SK-N-SH (cell line): ENCODE measurements around the gene CHD5. TPM values are rescaled to one million over a fixed set of nuclear protein-coding genes. Genes with fewer than 3 reads are reported as not detected.

Experiments used
- CTCF ChIA-PET: fragments of 300-600, 350-600 bp; formaldehyde crosslinking; extraction: SDS; loops from one replicate; lab custom pipeline; 2021; lab: Yijun Ruan, JAX
- POLR2A ChIA-PET: fragments of 350-600 bp; sonication (Branson Sonifier 250); formaldehyde crosslinking; extraction: SDS; loops from one replicate; lab custom pipeline; 2020; ENCODE audit warnings: antibody characterized with exemption, inconsistent platforms; lab: Yijun Ruan, JAX
- DNase-seq: peaks from one replicate; pipeline ENCODE4 v3.0.0; 2012
- H2AFZ ChIP-seq: fragments of 200-600 bp; sonication (generic); 2 replicates; pipeline ENCODE4 v1.8.1; 2016; ENCODE audit warnings: antibody characterized with exemption, mild to moderate bottlenecking, low read depth
- H3F3A ChIP-seq: fragments of 200-600 bp; sonication (generic); replicated peaks from 2 replicates; pipeline ENCODE3; 2016; ENCODE audit warnings: antibody characterized with exemption, mild to moderate bottlenecking; ENCODE audit not compliant: insufficient read depth
- H3K27ac ChIP-seq, 2 experiments: fragments of 200-500 bp in 1 of 2; fragments of 200-600 bp in 1 of 2; sonication (Bioruptor generic) in 1 of 2; sonication (generic), shearing (Covaris generic) in 1 of 2; 2 replicates each; pipeline versions ENCODE4 v1.5.1 to v1.6.1; 2014 to 2016; ENCODE audit warnings: low read depth in 2 of 2, inconsistent platforms in 1 of 2, low read length in 1 of 2, mild to moderate bottlenecking in 1 of 2, mixed read lengths in 1 of 2
- H3K27me3 ChIP-seq: fragments of 200-600 bp; sonication (generic), shearing (Covaris generic); 2 replicates; pipeline ENCODE4 v1.6.1; 2016; ENCODE audit warnings: mixed run types; ENCODE audit not compliant: insufficient read depth
- H3K36me3 ChIP-seq, 2 experiments: fragments of 200-500 bp in 1 of 2; fragments of 200-600 bp in 1 of 2; sonication (Bioruptor generic) in 1 of 2; sonication (generic) in 1 of 2; replicated peaks in 1 of 2; 2 replicates each; pipeline versions ENCODE3 to v1.5.1; 2014 to 2016; ENCODE audit warnings: low read length in 1 of 2, mild to moderate bottlenecking in 1 of 2; ENCODE audit not compliant: insufficient read depth in 2 of 2, control insufficient read depth in 1 of 2
- H3K4me1 ChIP-seq, 2 experiments: fragments of 200-500 bp in 1 of 2; fragments of 200-600 bp in 1 of 2; sonication (Bioruptor generic) in 1 of 2; sonication (generic), shearing (Covaris generic) in 1 of 2; 2 replicates each; pipeline versions ENCODE4 v1.5.1 to v1.6.1; 2014 to 2016; ENCODE audit warnings: low read depth in 1 of 2, low read length in 1 of 2, mixed run types in 1 of 2; ENCODE audit not compliant: insufficient read depth in 2 of 2, control insufficient read depth in 1 of 2
- H3K4me2 ChIP-seq: fragments of 200-600 bp; sonication (generic), shearing (Covaris generic); 2 replicates; pipeline ENCODE4 v1.6.1; 2017; ENCODE audit warnings: mixed run types
- H3K4me3 ChIP-seq, 2 experiments: fragments of 200-500 bp in 1 of 2; fragments of 200-600 bp in 1 of 2; sonication (Bioruptor generic) in 1 of 2; sonication (generic), shearing (Covaris generic) in 1 of 2; 2 replicates each; pipeline versions ENCODE4 v1.5.1 to v1.8.1; 2014 to 2016; ENCODE audit warnings: low read depth in 2 of 2, inconsistent platforms in 1 of 2, low read length in 1 of 2, mild to moderate bottlenecking in 1 of 2, mixed read lengths in 1 of 2, moderate library complexity in 1 of 2
- H3K79me2 ChIP-seq: fragments of 200-600 bp; sonication (generic); 2 replicates; pipeline ENCODE4 v1.8.1; 2017; ENCODE audit warnings: mild to moderate bottlenecking; ENCODE audit not compliant: insufficient read depth
- H3K9ac ChIP-seq: fragments of 200-600 bp; sonication (generic); 2 replicates; pipeline ENCODE4 v1.6.1; 2017; ENCODE audit warnings: mixed run types
- H3K9me2 ChIP-seq: fragments of 200-600 bp; sonication (generic); 2 replicates; pipeline ENCODE4 v1.6.1; 2017; ENCODE audit warnings: mixed run types
- H3K9me3 ChIP-seq: fragments of 200-600 bp; sonication (generic); 2 replicates; pipeline ENCODE4 v1.6.1; 2017; ENCODE audit warnings: mixed run types, mild to moderate bottlenecking, moderate library complexity
- H4K20me1 ChIP-seq: fragments of 200-600 bp; sonication (generic); 2 replicates; pipeline ENCODE4 v1.6.1; 2017; ENCODE audit warnings: mild to moderate bottlenecking, mixed run types; ENCODE audit not compliant: insufficient read depth
- ELF1 ChIP-seq: IDR thresholded peaks from 2 replicates; pipeline ENCODE4 v1.4.0; 2012
- FOSL2 ChIP-seq: IDR thresholded peaks from 2 replicates; pipeline ENCODE4 v1.4.0; 2012; ENCODE audit warnings: low read depth, mild to moderate bottlenecking, moderate library complexity, borderline replicate concordance
- FOXJ3 ChIP-seq: sonication (generic); formaldehyde crosslinking; IDR thresholded peaks from 2 replicates; pipeline ENCODE4 v1.5.1; 2020; ENCODE audit warnings: mild to moderate bottlenecking, missing genetic modification reagents
- GABPA ChIP-seq: IDR thresholded peaks from 2 replicates; pipeline ENCODE4 v1.4.0; 2012; ENCODE audit warnings: low read depth, mild to moderate bottlenecking
- JUND ChIP-seq: IDR thresholded peaks from 2 replicates; pipeline ENCODE4 v1.4.0; 2012
- MXI1 ChIP-seq: IDR thresholded peaks from 2 replicates; pipeline ENCODE4 v1.6.1; 2012; ENCODE audit warnings: mild to moderate bottlenecking, low read depth, low read length, improper control_type of control experiment
- NFIC ChIP-seq: IDR thresholded peaks from 2 replicates; pipeline ENCODE4 v1.4.0; 2012; ENCODE audit warnings: borderline replicate concordance
- POLR2AphosphoS5 ChIP-seq: IDR thresholded peaks from 2 replicates; pipeline ENCODE4 v1.6.1; 2012; ENCODE audit warnings: low read depth, low read length
- RAD21 ChIP-seq: IDR thresholded peaks from 2 replicates; pipeline ENCODE4 v1.6.1; 2012; ENCODE audit warnings: mild to moderate bottlenecking, low read length
- RCOR1 ChIP-seq: fragments of 150-350 bp; IDR thresholded peaks from 2 replicates; pipeline ENCODE4 v1.6.1; 2017; ENCODE audit warnings: antibody characterized with exemption, low read length
- RFX5 ChIP-seq: IDR thresholded peaks from 2 replicates; pipeline ENCODE4 v1.6.1; 2012; ENCODE audit warnings: mild to moderate bottlenecking, improper control_type of control experiment, low read length
- SMC3 ChIP-seq: IDR thresholded peaks from 2 replicates; pipeline ENCODE4 v1.6.1; 2012; ENCODE audit warnings: low read depth, low read length, improper control_type of control experiment
- TEAD4 ChIP-seq: IDR thresholded peaks from 2 replicates; pipeline ENCODE4 v1.4.0; 2012; ENCODE audit warnings: mild to moderate bottlenecking, borderline replicate concordance; ENCODE audit not compliant: insufficient read depth
- YY1 ChIP-seq: IDR thresholded peaks from 2 replicates; pipeline ENCODE4 v1.4.0; 2012; ENCODE audit warnings: low read depth, mild to moderate bottlenecking
- WGBS: methylation state at CpG from one replicate; pipeline ENCODE4 v1.1.6; 2017; ENCODE audit warnings: low lambda C conversion rate; 5-methylcytosine and 5-hydroxymethylcytosine counted together
- polyA plus RNA-seq, 3 experiments: library from polyadenylated mRNA; depleted of rRNA; stranded (reverse); fragments of >200 nt; gene quantifications; 2 replicates each; pipeline ENCODE4 v1.2.3, GENCODE V29; 2012
- TF ChIP-seq, protein P1 (sequence below): IDR thresholded peaks from 2 replicates; pipeline ENCODE4 v1.6.1; 2012; ENCODE audit warnings: mild to moderate bottlenecking, low read depth, low read length, moderate library complexity
- TF ChIP-seq, protein P2 (sequence below): IDR thresholded peaks from 2 replicates; pipeline ENCODE4 v1.4.0; 2012; ENCODE audit warnings: low read depth, borderline replicate concordance
- TF ChIP-seq, protein P3 (sequence below): fragments of 150-350 bp; IDR thresholded peaks from 2 replicates; pipeline ENCODE4 v1.6.1; 2017; ENCODE audit warnings: antibody characterized with exemption, low read length, low read depth, borderline replicate concordance
- TF ChIP-seq, protein P4 (sequence below): IDR thresholded peaks from 2 replicates; pipeline ENCODE4 v1.4.0; 2012; ENCODE audit warnings: low read depth

The CHD5 gene
- polyA plus RNA-seq, 1 of the 3 experiments (the other 2 are of a cell fraction) = 0.26 TPM

DNA sequence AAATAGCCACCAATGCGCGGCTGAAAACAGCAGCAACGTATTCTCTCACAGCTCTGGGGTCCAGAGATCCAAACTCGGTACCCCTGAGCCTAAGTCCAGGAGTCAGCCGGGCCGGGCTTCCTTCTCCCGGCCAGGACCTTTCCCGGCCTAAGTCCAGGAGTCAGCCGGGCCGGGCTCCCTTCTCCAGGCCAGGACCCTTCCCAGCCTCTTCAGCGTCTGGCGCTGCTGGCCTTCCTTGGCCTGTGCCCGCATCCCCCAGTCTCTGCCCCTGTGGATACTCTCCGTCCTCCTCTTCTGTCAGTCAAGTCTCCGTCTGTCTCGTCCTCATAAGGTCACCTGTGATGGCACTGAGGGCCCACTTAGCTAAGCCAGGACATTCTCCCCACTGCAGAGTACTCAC lies 102.2 kb downstream of the CHD5 start:
- H3K79me2 ChIP-seq = no peaks in the 10 kb centered on the region
- H3K4me2 ChIP-seq = no peak overlapping the region
- H3K36me3 ChIP-seq = no peaks in the 10 kb centered on the region
- H3K9ac ChIP-seq = no peak overlapping the region
- H3K27me3 ChIP-seq = no peaks in the 10 kb centered on the region
- no peak overlapping the region for H3K27ac ChIP-seq
- H3K9me2 ChIP-seq = no peaks in the 10 kb centered on the region
- CTCF ChIA-PET = interaction anchor here (1.7 to 2.2 kb wide), 2 partner anchors 25 to 94 kb away, joined by 4 to 7 read pairs; no protein-coding TSS in a partner anchor
- TF ChIP-seq, protein P1, sequence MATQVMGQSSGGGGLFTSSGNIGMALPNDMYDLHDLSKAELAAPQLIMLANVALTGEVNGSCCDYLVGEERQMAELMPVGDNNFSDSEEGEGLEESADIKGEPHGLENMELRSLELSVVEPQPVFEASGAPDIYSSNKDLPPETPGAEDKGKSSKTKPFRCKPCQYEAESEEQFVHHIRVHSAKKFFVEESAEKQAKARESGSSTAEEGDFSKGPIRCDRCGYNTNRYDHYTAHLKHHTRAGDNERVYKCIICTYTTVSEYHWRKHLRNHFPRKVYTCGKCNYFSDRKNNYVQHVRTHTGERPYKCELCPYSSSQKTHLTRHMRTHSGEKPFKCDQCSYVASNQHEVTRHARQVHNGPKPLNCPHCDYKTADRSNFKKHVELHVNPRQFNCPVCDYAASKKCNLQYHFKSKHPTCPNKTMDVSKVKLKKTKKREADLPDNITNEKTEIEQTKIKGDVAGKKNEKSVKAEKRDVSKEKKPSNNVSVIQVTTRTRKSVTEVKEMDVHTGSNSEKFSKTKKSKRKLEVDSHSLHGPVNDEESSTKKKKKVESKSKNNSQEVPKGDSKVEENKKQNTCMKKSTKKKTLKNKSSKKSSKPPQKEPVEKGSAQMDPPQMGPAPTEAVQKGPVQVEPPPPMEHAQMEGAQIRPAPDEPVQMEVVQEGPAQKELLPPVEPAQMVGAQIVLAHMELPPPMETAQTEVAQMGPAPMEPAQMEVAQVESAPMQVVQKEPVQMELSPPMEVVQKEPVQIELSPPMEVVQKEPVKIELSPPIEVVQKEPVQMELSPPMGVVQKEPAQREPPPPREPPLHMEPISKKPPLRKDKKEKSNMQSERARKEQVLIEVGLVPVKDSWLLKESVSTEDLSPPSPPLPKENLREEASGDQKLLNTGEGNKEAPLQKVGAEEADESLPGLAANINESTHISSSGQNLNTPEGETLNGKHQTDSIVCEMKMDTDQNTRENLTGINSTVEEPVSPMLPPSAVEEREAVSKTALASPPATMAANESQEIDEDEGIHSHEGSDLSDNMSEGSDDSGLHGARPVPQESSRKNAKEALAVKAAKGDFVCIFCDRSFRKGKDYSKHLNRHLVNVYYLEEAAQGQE = no peak
- TF ChIP-seq RCOR1 = no peak
- TF ChIP-seq TEAD4 = no peak
- no peak for TF ChIP-seq NFIC
- no peak for TF ChIP-seq RFX5
- TF ChIP-seq, all 33 proteins: peak for 0
- 70% methylated on average over 14 of the region's 16 CpGs for WGBS
- POLR2A ChIA-PET = interaction anchor here (0.6 kb wide), 1 partner anchor 430 kb away, joined by 3 read pairs; no protein-coding TSS in a partner anchor
- H3F3A ChIP-seq = no peaks in the 10 kb centered on the region
- H3K4me3 ChIP-seq = no peak overlapping the region
- DNase-seq = no peak
- H4K20me1 ChIP-seq = no peaks in the 10 kb centered on the region
- H3K9me3 ChIP-seq = no peaks in the 10 kb centered on the region
- peaks cover 0 to 24% of the 10 kb centered on the region in 2 experiments; a peak in 1 of 4 replicates for H3K4me1 ChIP-seq
- no peak overlapping the region for H2AFZ ChIP-seq

DNA sequence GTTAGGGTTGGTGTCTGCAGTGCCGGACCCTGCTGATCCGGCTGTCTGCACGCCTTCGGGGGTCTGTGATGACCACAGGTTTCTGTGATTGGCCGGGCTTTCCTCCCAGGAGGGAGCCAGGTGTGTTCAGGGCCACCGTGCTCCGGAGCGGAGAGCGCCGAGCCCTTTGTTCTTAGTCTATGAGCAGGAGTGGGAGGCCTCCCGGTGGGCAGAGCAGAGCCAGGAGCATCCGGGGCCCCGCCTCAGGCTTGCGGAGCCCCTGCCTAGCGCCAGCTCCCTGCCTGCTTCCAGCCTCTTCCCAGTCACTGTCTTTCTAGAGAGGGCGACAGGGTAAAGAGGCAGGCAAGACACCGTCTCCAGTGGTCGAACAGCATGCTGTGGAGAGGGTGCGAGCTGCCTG lies 102.6 kb downstream of the CHD5 start:
- no peaks in the 10 kb centered on the region for H3K27me3 ChIP-seq
- no peaks in the 10 kb centered on the region for H3F3A ChIP-seq
- ChIA-PET POLR2A (interaction anchor here (0.6 kb wide), 1 partner anchor 430 kb away, joined by 3 read pairs; no protein-coding TSS in a partner anchor), CTCF (interaction anchor here (1.7 to 2.2 kb wide), 2 partner anchors 25 to 94 kb away, joined by 4 to 7 read pairs; no protein-coding TSS in a partner anchor)
- no peak overlapping the region for H2AFZ ChIP-seq
- no peak for DNase-seq
- H3K4me1 ChIP-seq = peaks cover 0 to 24% of the 10 kb centered on the region in 2 experiments; a peak in 1 of 4 replicates
- no peak overlapping the region for H3K9ac ChIP-seq
- no peaks in the 10 kb centered on the region for H3K79me2 ChIP-seq
- no peak overlapping the region for H3K27ac ChIP-seq
- no peak for TF ChIP-seq SMC3
- TF ChIP-seq FOXJ3 (CRISPR knock-in tag) = no peak
- TF ChIP-seq POLR2AphosphoS5 = no peak
- TF ChIP-seq, protein P2, sequence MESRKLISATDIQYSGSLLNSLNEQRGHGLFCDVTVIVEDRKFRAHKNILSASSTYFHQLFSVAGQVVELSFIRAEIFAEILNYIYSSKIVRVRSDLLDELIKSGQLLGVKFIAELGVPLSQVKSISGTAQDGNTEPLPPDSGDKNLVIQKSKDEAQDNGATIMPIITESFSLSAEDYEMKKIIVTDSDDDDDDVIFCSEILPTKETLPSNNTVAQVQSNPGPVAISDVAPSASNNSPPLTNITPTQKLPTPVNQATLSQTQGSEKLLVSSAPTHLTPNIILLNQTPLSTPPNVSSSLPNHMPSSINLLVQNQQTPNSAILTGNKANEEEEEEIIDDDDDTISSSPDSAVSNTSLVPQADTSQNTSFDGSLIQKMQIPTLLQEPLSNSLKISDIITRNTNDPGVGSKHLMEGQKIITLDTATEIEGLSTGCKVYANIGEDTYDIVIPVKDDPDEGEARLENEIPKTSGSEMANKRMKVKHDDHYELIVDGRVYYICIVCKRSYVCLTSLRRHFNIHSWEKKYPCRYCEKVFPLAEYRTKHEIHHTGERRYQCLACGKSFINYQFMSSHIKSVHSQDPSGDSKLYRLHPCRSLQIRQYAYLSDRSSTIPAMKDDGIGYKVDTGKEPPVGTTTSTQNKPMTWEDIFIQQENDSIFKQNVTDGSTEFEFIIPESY = no peak
- TF ChIP-seq ELF1 = no peak
- TF ChIP-seq, protein P3, sequence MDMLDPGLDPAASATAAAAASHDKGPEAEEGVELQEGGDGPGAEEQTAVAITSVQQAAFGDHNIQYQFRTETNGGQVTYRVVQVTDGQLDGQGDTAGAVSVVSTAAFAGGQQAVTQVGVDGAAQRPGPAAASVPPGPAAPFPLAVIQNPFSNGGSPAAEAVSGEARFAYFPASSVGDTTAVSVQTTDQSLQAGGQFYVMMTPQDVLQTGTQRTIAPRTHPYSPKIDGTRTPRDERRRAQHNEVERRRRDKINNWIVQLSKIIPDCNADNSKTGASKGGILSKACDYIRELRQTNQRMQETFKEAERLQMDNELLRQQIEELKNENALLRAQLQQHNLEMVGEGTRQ = no peak
- no peak for TF ChIP-seq MXI1
- no peak for TF ChIP-seq YY1
- no peak for TF ChIP-seq JUND
- TF ChIP-seq, protein P4, sequence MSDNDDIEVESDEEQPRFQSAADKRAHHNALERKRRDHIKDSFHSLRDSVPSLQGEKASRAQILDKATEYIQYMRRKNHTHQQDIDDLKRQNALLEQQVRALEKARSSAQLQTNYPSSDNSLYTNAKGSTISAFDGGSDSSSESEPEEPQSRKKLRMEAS = no peak
- no peak for TF ChIP-seq FOSL2
- no peak for TF ChIP-seq GABPA
- TF ChIP-seq RAD21 = no peak
- TF ChIP-seq, protein P1 = no peak
- H3K36me3 ChIP-seq = no peaks in the 10 kb centered on the region
- no peaks in the 10 kb centered on the region for H3K9me2 ChIP-seq
- H3K4me2 ChIP-seq = no peak overlapping the region
- no peak overlapping the region for H3K4me3 ChIP-seq
- WGBS = 82% methylated on average over 11 of the region's 19 CpGs
- no peaks in the 10 kb centered on the region for H3K9me3 ChIP-seq
- no peaks in the 10 kb centered on the region for H4K20me1 ChIP-seq
